GM19025 (cell line): ENCODE results near the gene ST3GAL3.

Experiments
- ATAC-seq: cut with Tn5 transposase; IDR thresholded peaks from one replicate; pipeline ENCODE4 v1.9.1; 2021; ENCODE audit warnings: mild to moderate bottlenecking, low read depth, moderate library complexity; ENCODE audit not compliant: unreplicated experiment

The ST3GAL3 gene

GRCh38 chr1:43707190-43708001 is at the start of gene ST3GAL3:
ST3GAL3 (plus strand) TSS chr1:43707536; CDS start chr1:43736263, 28,727 bp downstream.
- peak; percentile 95 for ATAC-seq

- ATAC-seq: no peak
Observed at GRCh38 chr1:43659212-43660166, 47.8 kb upstream of the ST3GAL3 start.

GRCh38 chr1:43660355-43660754 is 47.0 kb upstream of the ST3GAL3 start:
- no peak for ATAC-seq

GRCh38 chr1:43664369-43664768 is 43.0 kb upstream of the ST3GAL3 start:
- no peak for ATAC-seq

- no peak for ATAC-seq
Observed at GRCh38 chr1:43666608-43667007, 40.7 kb upstream of the ST3GAL3 start.

GRCh38 chr1:43668956-43669355 is 38.4 kb upstream of the ST3GAL3 start:
- ATAC-seq: no peak

- no peak for ATAC-seq
Observed at GRCh38 chr1:43669878-43670277, 37.5 kb upstream of the ST3GAL3 start.

- no peak for ATAC-seq
Observed at GRCh38 chr1:43671193-43671592, 36.1 kb upstream of the ST3GAL3 start.

GRCh38 chr1:43671626-43672330 is 35.6 kb upstream of the ST3GAL3 start:
- ATAC-seq: no peak

GRCh38 chr1:43673261-43673660 is 34.1 kb upstream of the ST3GAL3 start:
- no peak for ATAC-seq

GRCh38 chr1:43678940-43679339 is 28.4 kb upstream of the ST3GAL3 start:
- ATAC-seq: no peak

- no peak for ATAC-seq
Observed at GRCh38 chr1:43683560-43683959, 23.8 kb upstream of the ST3GAL3 start.

- ATAC-seq: no peak
Observed at GRCh38 chr1:43686801-43687200, 20.5 kb upstream of the ST3GAL3 start.

GRCh38 chr1:43687301-43688108 is 19.8 kb upstream of the ST3GAL3 start:
- no peak for ATAC-seq

- no peak for ATAC-seq
Observed at GRCh38 chr1:43688109-43688387, 19.3 kb upstream of the ST3GAL3 start.

- ATAC-seq: no peak
Observed at GRCh38 chr1:43688594-43689000, 18.7 kb upstream of the ST3GAL3 start.

GRCh38 chr1:43689289-43689688 is 18.0 kb upstream of the ST3GAL3 start:
- no peak for ATAC-seq

GRCh38 chr1:43691871-43692815 is 15.2 kb upstream of the ST3GAL3 start:
- no peak for ATAC-seq

- ATAC-seq: no peak
Observed at GRCh38 chr1:43693371-43693770, 14.0 kb upstream of the ST3GAL3 start.
